H1 (cell line): Measurements from ENCODE around the gene TRABD. TPM values are rescaled to one million over a fixed set of nuclear protein-coding genes. Genes with fewer than 3 reads are reported as not detected.

Experiments
- CTCF ChIA-PET: fragments of 300-600 bp; sonication (Branson Sonifier 250); formaldehyde crosslinking; loops from one replicate; lab custom pipeline; 2021; ENCODE audit not compliant: partially characterized antibody; lab: Charles Lee
- POLR2A ChIA-PET: fragments of 300-600 bp; sonication (Branson Sonifier 250); formaldehyde crosslinking; loops from one replicate; lab custom pipeline; 2021; ENCODE audit warnings: inconsistent platforms; ENCODE audit not compliant: partially characterized antibody; lab: Charles Lee
- DNase-seq, 2 experiments: peaks; one replicate each; pipeline versions ENCODE4 v3.0.0 to v3.0.0-alpha.2; 2010 to 2022; ENCODE audit warnings: low spot score in 2 of 2, low read depth in 1 of 2, mixed read lengths in 1 of 2
- FAIRE-seq: peaks from 2 replicates; lab custom pipeline; 2011; peaks lifted over from hg19 to GRCh38; lab: Jason Lieb, UNC
- H2AFZ ChIP-seq: 2 replicates; pipeline ENCODE4 v1.8.1; 2012; ENCODE audit warnings: low read length, inconsistent platforms
- H2AK5ac ChIP-seq: 2 replicates; pipeline ENCODE4 v1.6.1; 2013; ENCODE audit warnings: low read depth, low read length
- H2BK120ac ChIP-seq: replicated peaks from 2 replicates; pipeline ENCODE3; 2013; ENCODE audit warnings: low read depth, low read length, inconsistent platforms
- H2BK12ac ChIP-seq: 2 replicates; pipeline ENCODE4 v1.6.1; 2013; ENCODE audit warnings: low read depth, low read length
- H2BK15ac ChIP-seq: 2 replicates; pipeline ENCODE4 v1.6.1; 2013; ENCODE audit warnings: low read length
- H2BK20ac ChIP-seq: 2 replicates; pipeline ENCODE4 v1.6.1; 2013; ENCODE audit warnings: low read length
- H2BK5ac ChIP-seq: 2 replicates; pipeline ENCODE4 v1.6.1; 2013; ENCODE audit warnings: low read depth, low read length
- H3K14ac ChIP-seq: 2 replicates; pipeline ENCODE4 v1.6.1; 2013; ENCODE audit warnings: inconsistent platforms; ENCODE audit not compliant: insufficient read length
- H3K18ac ChIP-seq: 2 replicates; pipeline ENCODE4 v1.6.1; 2013; ENCODE audit warnings: low read length; ENCODE audit errors: extremely low read depth
- H3K23ac ChIP-seq: 2 replicates; pipeline ENCODE4 v1.6.1; 2013; ENCODE audit warnings: inconsistent platforms; ENCODE audit not compliant: insufficient read length
- H3K23me2 ChIP-seq: 2 replicates; pipeline ENCODE4 v1.6.1; 2013; ENCODE audit warnings: low read depth, low read length
- H3K27ac ChIP-seq: 2 replicates; pipeline ENCODE4 v1.6.1; 2011; ENCODE audit warnings: low read depth, low read length, inconsistent platforms
- H3K27me3 ChIP-seq, 4 experiments: replicated peaks in 1 of 4; 1 replicate in 1 of 4; 2 replicates in 3 of 4; pipeline versions ENCODE4 v1.6.1 to v1.8.1; 2011 to 2013; ENCODE audit warnings: low read length in 3 of 4, mild to moderate bottlenecking in 3 of 4, inconsistent platforms in 2 of 4, mixed read lengths in 2 of 4, moderate library complexity in 1 of 4; ENCODE audit not compliant: control insufficient read depth in 3 of 4, insufficient read depth in 3 of 4; ENCODE audit errors: extremely low read depth in 1 of 4
- H3K36me3 ChIP-seq, 4 experiments: 2 replicates each; pipeline versions ENCODE4 v1.6.1 to v1.8.1; 2011 to 2013; ENCODE audit warnings: mild to moderate bottlenecking in 4 of 4, low read length in 3 of 4, moderate library complexity in 2 of 4, control low read depth in 1 of 4, inconsistent platforms in 1 of 4; ENCODE audit not compliant: insufficient read depth in 4 of 4, control insufficient read depth in 2 of 4
- H3K4ac ChIP-seq: replicated peaks from 2 replicates; pipeline ENCODE3; 2013; ENCODE audit warnings: low read length, low read depth, mixed read lengths, inconsistent platforms; ENCODE audit not compliant: insufficient read length
- H3K4me1 ChIP-seq, 4 experiments: replicated peaks in 1 of 4; 1 replicate in 1 of 4; 2 replicates in 3 of 4; pipeline versions ENCODE4 v1.6.1 to v1.8.1; 2011 to 2013; ENCODE audit warnings: low read length in 3 of 4, inconsistent platforms in 2 of 4, mixed read lengths in 1 of 4; ENCODE audit not compliant: insufficient read depth in 4 of 4, control insufficient read depth in 3 of 4
- H3K4me2 ChIP-seq, 2 experiments: 2 replicates each; pipeline versions ENCODE4 v1.6.1 to v1.8.1; 2011 to 2013; ENCODE audit warnings: low read depth in 2 of 2, low read length in 2 of 2, control low read depth in 1 of 2, inconsistent platforms in 1 of 2, mild to moderate bottlenecking in 1 of 2; ENCODE audit not compliant: insufficient read depth in 1 of 2
- H3K4me3 ChIP-seq, 4 experiments: fragments of 200-600, 300-600 bp in 1 of 4; sonication (generic), shearing (Covaris generic), sonication (Bioruptor Twin) in 1 of 4; 2 replicates each; pipeline versions ENCODE4 v1.5.1 to v1.8.1; 2011 to 2016; ENCODE audit warnings: low read length in 4 of 4, low read depth in 3 of 4, control low read depth in 2 of 4, inconsistent platforms in 2 of 4, mild to moderate bottlenecking in 2 of 4, mixed read lengths in 1 of 4, moderate library complexity in 1 of 4; ENCODE audit not compliant: insufficient read depth in 2 of 4; ENCODE audit errors: extremely low read depth in 1 of 4
- H3K56ac ChIP-seq: replicated peaks from 2 replicates; pipeline ENCODE3; 2013; ENCODE audit warnings: low read depth, mild to moderate bottlenecking, mixed read lengths, low read length, inconsistent platforms; ENCODE audit not compliant: insufficient read length
- H3K79me1 ChIP-seq: 2 replicates; pipeline ENCODE4 v1.6.1; 2013; ENCODE audit warnings: low read depth, low read length, control low read depth
- H3K79me2 ChIP-seq, 2 experiments: 2 replicates each; pipeline versions ENCODE4 v1.6.1 to v1.8.1; 2012 to 2013; ENCODE audit warnings: low read length in 2 of 2, mild to moderate bottlenecking in 2 of 2, inconsistent platforms in 1 of 2; ENCODE audit not compliant: insufficient read depth in 2 of 2, control insufficient read depth in 1 of 2
- H3K9ac ChIP-seq, 4 experiments: replicated peaks in 1 of 4; 1 replicate in 1 of 4; 2 replicates in 3 of 4; pipeline versions ENCODE4 v1.6.1 to v1.8.1; 2011 to 2013; ENCODE audit warnings: low read depth in 3 of 4, low read length in 3 of 4, control low read depth in 2 of 4, mild to moderate bottlenecking in 2 of 4, moderate library complexity in 2 of 4, inconsistent platforms in 1 of 4; ENCODE audit errors: extremely low read depth in 1 of 4
- H3K9me3 ChIP-seq, 2 experiments: 2 replicates each; pipeline versions ENCODE4 v1.6.1 to v1.8.1; 2012 to 2013; ENCODE audit warnings: mild to moderate bottlenecking in 2 of 2, moderate library complexity in 2 of 2, control low read depth in 1 of 2, inconsistent platforms in 1 of 2, low read depth in 1 of 2, low read length in 1 of 2, mixed read lengths in 1 of 2; ENCODE audit not compliant: insufficient read depth in 2 of 2
- H4K20me1 ChIP-seq, 2 experiments: replicated peaks in 1 of 2; 2 replicates each; pipeline versions ENCODE3 to v1.8.1; 2011 to 2013; ENCODE audit warnings: inconsistent platforms in 2 of 2, low read length in 2 of 2, mild to moderate bottlenecking in 1 of 2; ENCODE audit not compliant: insufficient read depth in 2 of 2, control insufficient read depth in 1 of 2
- H4K5ac ChIP-seq: 2 replicates; pipeline ENCODE4 v1.6.1; 2013; ENCODE audit warnings: low read length, low read depth, mixed read lengths, inconsistent platforms; ENCODE audit not compliant: insufficient read length
- H4K8ac ChIP-seq: 2 replicates; pipeline ENCODE4 v1.8.0; 2013; ENCODE audit warnings: mild to moderate bottlenecking, moderate library complexity, low read length, inconsistent platforms; ENCODE audit not compliant: insufficient read depth; ENCODE audit errors: extremely low read depth
- H4K91ac ChIP-seq: replicated peaks from 2 replicates; pipeline ENCODE3; 2013; ENCODE audit warnings: low read length, mixed read lengths, inconsistent platforms; ENCODE audit not compliant: insufficient read length
- MAFK ChIP-seq: IDR thresholded peaks from 2 replicates; pipeline ENCODE4 v1.6.1; 2012; ENCODE audit warnings: low read depth, mild to moderate bottlenecking, improper control_type of control experiment, low read length
- WGBS, 2 experiments: shearing (Covaris generic) in 1 of 2; methylation state at CpG; one replicate each; pipeline versions ENCODE4 v1.1.6 to v1.1.7; 2013 to 2015; ENCODE audit warnings: low lambda C conversion rate in 2 of 2, mixed read lengths in 2 of 2, inconsistent platforms in 1 of 2, low coverage in 1 of 2, missing lambda C conversion rate in 1 of 2; ENCODE audit not compliant: insufficient replicate concordance in 2 of 2, insufficient coverage in 1 of 2, insufficient read length in 1 of 2; ENCODE audit errors: extremely low coverage in 1 of 2, missing lambda C conversion rate in 1 of 2; 5-methylcytosine and 5-hydroxymethylcytosine counted together
- polyA plus RNA-seq, 7 experiments: library from polyadenylated mRNA; depleted of rRNA in 3 of 7; stranded (reverse) in 5 of 7; unstranded in 2 of 7; fragments of >200 nt in 5 of 7; fragments of 200-250 nt in 2 of 7; gene quantifications; 1 replicate in 5 of 7; 2 replicates in 1 of 7; 4 replicates in 1 of 7; pipeline versions ENCODE4 v1.2.1 to v1.2.3, GENCODE V29; 2011 to 2013; ENCODE audit warnings: missing spikeins in 2 of 7, mixed read lengths in 2 of 7
- total RNA-seq: library from RNA; stranded (reverse); fragmentation: NEBNext Ultra II Directional; extraction: Animal tissue kit (Norgen Biotek cat#: 25700); gene quantifications from 2 replicates; pipeline ENCODE4 v1.2.1, GENCODE V29; 2021

Gene TRABD
- total and polyA plus RNA-seq, 2 of the 8 experiments (the other 6 are each of a cell fraction or from before 2014, with no cell fraction given) = 44.2 to 57.5 TPM

- H4K5ac ChIP-seq = no peak overlapping the region
- H3K79me1 ChIP-seq = no peaks in the 10 kb centered on the region
- H3K4me2 ChIP-seq = no peak overlapping the region
- ChIA-PET CTCF (interaction anchor here (0.7 to 9.4 kb wide), 5 partner anchors 30 to 215 kb away, joined by 3 to 83 read pairs (median 3); no protein-coding TSS in a partner anchor), POLR2A (interaction anchor here (1.5 kb wide), 1 partner anchor 18 kb away, joined by 4 read pairs; no protein-coding TSS in a partner anchor)
- no peak overlapping the region for H3K4me3 ChIP-seq
- H2BK15ac ChIP-seq = no peak overlapping the region
- no peaks in the 10 kb centered on the region for H3K9me3 ChIP-seq
- no peak overlapping the region for H3K4ac ChIP-seq
- no peak overlapping the region for H3K27ac ChIP-seq
- H2AK5ac ChIP-seq = no peak overlapping the region
- H4K20me1 ChIP-seq = peaks cover 0 to 3% of the 10 kb centered on the region in 2 experiments
- H4K8ac ChIP-seq = no peak overlapping the region
- no peaks in the 10 kb centered on the region for H3K23me2 ChIP-seq
- no peak overlapping the region for H2BK20ac ChIP-seq
- no peak overlapping the region for H3K56ac ChIP-seq
- H4K91ac ChIP-seq = no peak overlapping the region
- H3K18ac ChIP-seq = no peak overlapping the region
- H3K79me2 ChIP-seq = no peaks in the 10 kb centered on the region
- WGBS, 2 experiments = 80% methylated on average over 20 of the region's 25 CpGs; no CpG with 5 or more reads in 1 of the 2 experiments
- H3K14ac ChIP-seq = no peak overlapping the region
- H2AFZ ChIP-seq = no peak overlapping the region
- no peak overlapping the region for H2BK120ac ChIP-seq
- H3K4me1 ChIP-seq = peaks cover 0 to 4% (median 0%) of the 10 kb centered on the region in 4 experiments; a peak in 3 of 7 replicates
- H3K23ac ChIP-seq = no peak overlapping the region
- no peaks in the 10 kb centered on the region for H3K36me3 ChIP-seq
- peaks cover 0 to 6% (median 2%) of the 10 kb centered on the region in 4 experiments; a peak in 2 of 7 replicates for H3K27me3 ChIP-seq
- no peak overlapping the region for H2BK12ac ChIP-seq
- no peak overlapping the region for H2BK5ac ChIP-seq
- FAIRE-seq = no peak
- DNase-seq = no peak
- H3K9ac ChIP-seq = no peak overlapping the region
- TF ChIP-seq MAFK = no peak
Measured at GRCh38 chr22:50145721-50146438, 39.8 kb upstream of the TRABD start.
